Measurements from ENCODE around the gene EMC10.

The EMC10 gene

GRCh38 chr19:50444059-50444458, 32.2 kb upstream of the EMC10 start:
- in situ Hi-C loops (cut with MboI; ENCODE audit: low sequenced_read_pairs, unreplicated experiment): no loop called here
- DNase-seq (ENCODE audit: low spot score): no peak
- no peak for TF ChIP-seq CTCF (IDR thresholded peaks at IDR 0.05; ENCODE audit: borderline replicate concordance, control extremely low read depth, extremely low read depth, insufficient read depth, missing control alignments)

- no peak for DNase-seq (ENCODE audit: low spot score)
- in situ Hi-C loops (cut with MboI; ENCODE audit: low sequenced_read_pairs, unreplicated experiment): no loop called here
- no peak for TF ChIP-seq CTCF (IDR thresholded peaks at IDR 0.05; ENCODE audit: borderline replicate concordance, control extremely low read depth, extremely low read depth, insufficient read depth, missing control alignments)
Measured at GRCh38 chr19:50447053-50447452, 29.3 kb upstream of the EMC10 start.

- in situ Hi-C loops (cut with MboI; ENCODE audit: low sequenced_read_pairs, unreplicated experiment): no loop called here
- no peak for DNase-seq (ENCODE audit: low spot score)
- no peak for TF ChIP-seq CTCF (IDR thresholded peaks at IDR 0.05; ENCODE audit: borderline replicate concordance, control extremely low read depth, extremely low read depth, insufficient read depth, missing control alignments)
Measured at GRCh38 chr19:50447750-50448149, 28.6 kb upstream of the EMC10 start.

GRCh38 chr19:50449236-50449899, 26.9 kb upstream of the EMC10 start:
- no peak for TF ChIP-seq CTCF (IDR thresholded peaks at IDR 0.05; ENCODE audit: borderline replicate concordance, control extremely low read depth, extremely low read depth, insufficient read depth, missing control alignments)
- in situ Hi-C loops (cut with MboI; ENCODE audit: low sequenced_read_pairs, unreplicated experiment): no loop called here
- DNase-seq (ENCODE audit: low spot score): no peak

GRCh38 chr19:50450369-50451222, 25.7 kb upstream of the EMC10 start:
- TF ChIP-seq CTCF (IDR thresholded peaks at IDR 0.05; ENCODE audit: borderline replicate concordance, control extremely low read depth, extremely low read depth, insufficient read depth, missing control alignments): no peak
- no peak for DNase-seq (ENCODE audit: low spot score)
- in situ Hi-C loops (cut with MboI; ENCODE audit: low sequenced_read_pairs, unreplicated experiment): no loop called here

- no peak for DNase-seq (ENCODE audit: low spot score)
- in situ Hi-C loops (cut with MboI; ENCODE audit: low sequenced_read_pairs, unreplicated experiment): no loop called here
- no peak for TF ChIP-seq CTCF (IDR thresholded peaks at IDR 0.05; ENCODE audit: borderline replicate concordance, control extremely low read depth, extremely low read depth, insufficient read depth, missing control alignments)
Measured at GRCh38 chr19:50451223-50451534, 25.1 kb upstream of the EMC10 start.

All from GM13976 (cell line).